Measurements from ENCODE around the gene MDC1. TPM values are rescaled to one million over a fixed set of nuclear protein-coding genes. Genes with fewer than 3 reads are reported as not detected.
A peak's percentile ranks its signal among the peaks of the same experiment; 100 is the strongest.
"Not testable (repeated sequence)": the region's sequence is repeated elsewhere in the genome, so short reads cannot be mapped to it uniquely, and the experiment has no call there.

MDC1 gene
- total RNA-seq: 10 to 100 TPM; 11.1 to 16.3 TPM
- long read RNA-seq, partial matches to known transcripts: 0 of 1 reads
- long read RNA-seq, other reads (novel, unspliced or antisense): 1 of 1 reads

DNA sequence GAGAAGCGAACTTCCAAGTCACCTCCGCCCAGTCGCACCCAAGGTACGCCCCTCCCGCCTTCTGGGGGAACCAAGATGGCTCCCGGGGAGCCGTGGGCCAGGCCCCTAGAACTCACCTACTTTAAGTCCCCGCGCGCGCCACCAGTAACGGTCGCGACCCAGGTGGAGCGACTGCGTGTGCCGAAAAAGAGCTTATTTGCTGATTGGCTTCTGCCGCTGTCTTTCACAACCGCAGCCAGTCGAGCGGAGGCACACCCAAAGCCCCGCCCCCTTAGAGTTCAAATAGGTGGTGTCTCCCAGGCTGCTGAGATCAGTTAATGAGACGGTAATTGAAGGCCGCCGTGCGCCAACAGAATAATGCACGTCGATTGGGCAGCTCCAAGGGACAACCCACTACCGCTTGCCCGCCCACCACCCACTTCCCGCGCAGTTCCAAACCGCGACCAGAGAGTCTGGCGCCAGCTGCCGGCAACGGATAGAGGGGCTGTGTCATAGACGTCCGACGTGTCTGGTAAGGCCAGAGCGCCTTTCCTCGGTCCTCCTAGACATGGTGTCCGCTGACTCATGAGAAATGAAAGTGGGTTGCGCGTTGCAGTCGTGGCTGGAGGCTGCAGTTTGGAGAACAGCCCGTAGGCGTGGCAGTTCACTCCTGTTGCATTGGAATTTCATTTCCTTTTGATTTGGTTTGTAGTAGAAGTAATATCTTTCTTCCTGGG, at the start of gene MDC1:
Gene MDC1 (minus strand): TSS at position 153 of the 716 bp plus-strand sequence. CDS start 2,106 bp downstream, outside the sequence.
- ATAC-seq (peak; percentile 73), DNase-seq (peak; percentile 98 to 100)
- intact Hi-C loops (cut with DNase I, micrococcal nuclease): no loop called here

DNA sequence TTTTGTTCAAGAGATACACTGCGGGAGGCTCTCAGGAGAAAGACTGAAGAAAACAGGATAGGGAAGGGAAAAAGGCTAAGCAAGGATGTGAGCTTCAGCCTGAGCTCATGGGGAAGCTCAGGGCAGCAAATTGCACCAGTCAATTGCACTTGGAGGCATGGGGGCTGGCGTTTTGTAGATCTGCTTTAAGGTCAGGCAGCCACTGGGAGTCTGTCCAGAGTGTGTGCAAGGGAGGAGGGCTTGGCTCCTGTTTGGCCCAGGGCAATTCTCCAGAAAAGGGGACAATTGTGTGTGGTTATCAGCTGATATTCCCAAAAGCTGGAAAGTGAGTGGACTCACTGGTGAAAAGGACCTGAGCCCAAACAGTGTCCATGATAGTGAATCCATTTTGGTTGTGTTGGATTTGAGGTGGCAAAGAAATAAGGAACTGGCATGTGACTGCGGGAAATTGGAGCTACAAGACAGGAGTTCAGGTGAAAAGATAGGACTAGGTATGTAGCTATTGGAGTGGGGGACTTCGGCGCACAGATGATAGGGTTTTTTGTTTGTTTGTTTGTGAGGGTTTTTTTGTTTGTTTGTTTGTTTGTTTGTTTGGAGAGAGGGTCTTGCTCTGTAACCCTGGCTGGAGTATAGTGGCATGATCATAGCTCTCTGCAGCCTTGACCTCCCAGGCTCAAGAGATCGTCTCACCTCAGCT, 49.5 kb upstream of the MDC1 start:
- intact Hi-C loops (cut with DNase I, micrococcal nuclease): no loop called here
- DNase-seq: no peak
- ATAC-seq: no peak

- ATAC-seq; intact Hi-C loops (cut with DNase I, micrococcal nuclease); DNase-seq: not testable (repeated sequence)
Observed at GRCh38 chr6:30765495-30765894, 48.4 kb upstream of the MDC1 start.

- DNase-seq; intact Hi-C loops (cut with DNase I, micrococcal nuclease); ATAC-seq: not testable (repeated sequence)
Observed at GRCh38 chr6:30764490-30765043, 47.5 kb upstream of the MDC1 start.

DNA sequence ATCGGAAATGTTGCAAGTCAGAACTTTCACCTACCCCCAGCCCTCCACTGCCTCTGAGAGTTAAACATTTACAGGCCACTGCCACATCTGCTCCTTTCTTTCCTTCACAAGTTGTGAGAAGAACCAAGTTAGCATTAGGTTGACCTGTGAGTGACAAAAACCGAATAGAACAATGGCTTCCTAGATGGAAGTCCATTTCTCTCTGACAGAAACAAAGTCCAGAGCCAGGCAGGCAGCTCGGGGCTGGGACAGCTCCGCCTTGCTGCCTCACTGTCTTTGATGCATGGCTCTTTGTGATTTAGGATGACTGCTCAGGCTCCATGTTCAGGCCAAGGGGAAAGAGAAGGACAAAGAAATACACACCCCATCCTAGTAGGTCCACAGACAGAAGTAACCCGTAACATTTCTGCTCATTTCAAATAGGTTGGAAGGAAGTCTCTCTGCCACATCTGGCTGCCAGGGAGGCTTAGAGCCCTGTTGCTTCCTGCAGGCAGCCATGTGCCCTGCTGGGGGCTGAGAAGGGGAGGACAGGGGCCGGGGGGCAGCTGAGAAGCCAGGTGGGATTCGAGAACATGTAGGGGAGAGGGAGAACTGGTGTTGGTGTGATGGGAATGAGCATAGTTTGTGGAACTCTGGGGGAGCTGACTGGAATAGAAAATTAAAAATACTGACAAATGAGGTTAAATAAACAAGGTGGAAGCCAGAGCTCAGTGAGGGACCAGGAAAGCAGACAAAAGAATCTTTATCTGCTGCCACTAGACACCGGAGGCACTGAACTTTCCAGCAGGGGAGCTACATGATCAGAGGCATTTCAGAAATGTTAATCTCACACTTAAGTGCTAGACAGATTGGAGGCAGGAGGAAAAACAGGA, 46.8 kb upstream of the MDC1 start:
- ATAC-seq (peak; percentile 79), DNase-seq (no peak)
- intact Hi-C loops (cut with DNase I, micrococcal nuclease): no loop called here

DNA sequence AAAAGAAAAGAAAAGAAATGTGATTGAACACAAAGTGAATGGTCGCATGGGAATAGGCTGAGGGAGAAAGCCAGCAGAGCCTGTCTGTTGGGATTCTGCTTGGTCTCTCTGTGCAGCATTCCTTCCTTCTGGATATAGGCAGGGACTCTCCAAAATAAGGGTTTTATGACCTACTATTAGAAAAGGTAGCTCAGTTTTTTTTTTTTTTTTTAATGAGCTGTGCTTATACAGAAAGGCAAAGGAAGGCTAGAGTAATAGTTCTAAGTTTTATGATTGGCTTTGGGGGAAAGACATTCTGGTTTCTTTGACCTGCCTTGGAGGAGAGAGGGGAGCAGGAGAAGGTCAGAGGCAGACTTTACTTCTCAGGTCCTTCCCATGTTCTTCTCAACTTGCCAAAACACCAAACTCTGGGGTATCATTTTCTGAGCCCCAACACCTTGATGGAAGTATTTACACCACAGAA, 46.1 kb upstream of the MDC1 start:
- ATAC-seq (peak; percentile 48), DNase-seq (no peak)
- intact Hi-C loops (cut with DNase I, micrococcal nuclease): no loop called here

- no peak for DNase-seq
- intact Hi-C loops (cut with DNase I, micrococcal nuclease): no loop called here
- no peak for ATAC-seq
Observed at GRCh38 chr6:30761791-30762429, 44.8 kb upstream of the MDC1 start.

GRCh38 chr6:30760549-30760948, 43.5 kb upstream of the MDC1 start:
- intact Hi-C loops (cut with DNase I, micrococcal nuclease): no loop called here
- ATAC-seq: no peak
- DNase-seq: no peak

GRCh38 chr6:30759575-30760239, 42.6 kb upstream of the MDC1 start:
- ATAC-seq (no peak), DNase-seq (no peak)
- intact Hi-C loops (cut with DNase I, micrococcal nuclease): no loop called here

DNA sequence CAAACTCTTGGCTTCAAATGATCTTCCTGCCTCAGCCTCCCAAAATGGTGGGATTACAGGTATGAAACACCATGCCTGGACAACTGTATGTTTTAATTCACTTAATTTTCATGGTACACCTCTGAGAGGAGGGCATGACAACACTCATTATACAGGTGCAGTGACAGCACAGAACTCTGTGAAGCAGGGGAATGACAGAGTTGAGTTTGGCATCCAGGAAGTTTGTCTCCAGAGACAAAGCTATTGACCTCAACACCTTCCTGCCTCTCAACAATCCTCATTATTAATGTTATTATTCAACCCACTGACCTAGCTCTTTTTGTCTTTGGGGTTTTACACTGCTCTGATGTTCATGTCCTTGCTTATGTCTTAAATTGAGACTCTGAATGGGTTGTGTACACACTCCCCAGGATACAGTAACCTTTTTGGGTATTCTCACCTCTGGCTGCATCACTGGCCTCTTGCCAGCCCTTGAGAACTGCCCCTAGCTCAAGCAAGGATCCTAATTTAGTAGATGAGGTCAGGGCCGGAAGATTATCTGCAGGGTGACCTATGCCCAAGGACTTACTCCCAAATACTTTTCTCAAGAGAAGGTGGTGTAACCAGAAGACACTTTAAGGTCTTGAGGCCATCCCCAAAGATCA, 40.3 kb upstream of the MDC1 start:
- DNase-seq (no peak), ATAC-seq (no peak)
- intact Hi-C loops (cut with DNase I, micrococcal nuclease): no loop called here

GRCh38 chr6:30756405-30757003, 39.4 kb upstream of the MDC1 start:
- ATAC-seq; DNase-seq; intact Hi-C loops (cut with DNase I, micrococcal nuclease): not testable (repeated sequence)

GRCh38 chr6:30754631-30755030, 37.5 kb upstream of the MDC1 start:
- DNase-seq (no peak), ATAC-seq (no peak)
- intact Hi-C loops (cut with DNase I, micrococcal nuclease): no loop called here

GRCh38 chr6:30752157-30752927, 35.3 kb upstream of the MDC1 start:
- DNase-seq: peak; percentile 69 to 93
- no peak for ATAC-seq
- intact Hi-C loops (cut with DNase I, micrococcal nuclease): no loop called here

DNA sequence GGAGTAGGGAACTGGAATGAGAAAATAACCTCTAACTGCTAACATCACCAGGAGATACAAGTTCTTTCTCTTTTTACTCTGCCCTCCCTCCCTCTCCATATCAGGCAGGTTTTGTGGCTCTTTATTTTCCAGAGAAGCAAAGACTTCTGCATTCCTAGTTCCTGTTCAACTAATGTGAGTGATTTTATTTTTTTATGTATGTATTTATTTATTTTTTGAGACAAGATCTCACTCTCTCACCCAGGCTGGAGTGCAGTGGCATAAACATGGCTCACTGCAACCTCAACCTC, 33.2 kb upstream of the MDC1 start:
- intact Hi-C loops (cut with DNase I, micrococcal nuclease): no loop called here
- ATAC-seq (no peak), DNase-seq (no peak)

DNA sequence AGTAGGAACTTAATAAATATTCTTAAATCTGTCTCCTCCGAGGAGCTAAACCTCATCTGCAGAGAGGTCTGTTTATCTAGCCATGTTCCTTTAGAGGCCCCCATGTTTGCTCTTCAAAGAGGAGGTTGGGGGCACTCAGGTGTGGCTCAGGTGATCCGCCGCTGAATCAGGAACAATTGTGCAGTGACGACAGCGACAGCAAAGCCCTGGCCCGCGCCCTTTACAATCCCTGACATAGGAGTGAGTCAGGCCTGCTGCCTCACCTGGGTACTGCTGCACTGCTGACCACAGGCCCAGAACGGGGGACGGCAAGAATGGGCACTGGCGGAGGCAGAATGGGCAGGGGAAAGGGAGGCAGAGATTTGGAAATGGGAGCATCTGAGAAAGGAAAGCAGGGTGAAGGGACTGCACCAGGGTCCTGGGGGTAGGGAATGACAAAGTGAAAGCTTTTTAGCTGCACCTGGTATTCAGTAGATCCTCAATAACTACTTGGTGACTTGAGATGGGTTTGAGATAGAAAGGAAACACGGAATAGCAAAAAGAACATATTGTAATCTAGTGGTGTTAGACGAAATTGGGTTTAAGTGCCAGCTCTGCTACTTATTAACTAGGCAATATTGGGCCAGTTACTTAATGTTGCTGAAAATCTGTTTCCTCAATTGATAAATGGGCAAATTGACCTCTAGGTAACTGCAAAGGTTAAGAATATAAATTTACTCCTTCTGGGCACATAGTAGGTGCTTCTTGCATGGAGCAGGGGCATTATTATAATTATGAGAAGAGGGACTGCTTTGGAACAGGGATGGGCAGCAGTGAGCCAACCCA, 32.7 kb upstream of the MDC1 start:
- peak; percentile 75 for ATAC-seq
- intact Hi-C loops (cut with DNase I, micrococcal nuclease): loop anchor here in 1 of 2 donors (5.0 kb wide), 1 partner anchor 73 kb away; no protein-coding TSS in a partner anchor
- peak; percentile 77 to 86 for DNase-seq
